HuH-7.5 (cell line): ENCODE data around the gene GALNT18.

Experiments
- DNase-seq: peaks from one replicate; pipeline ENCODE4 v3.0.0; 2011; ENCODE audit warnings: low spot score

GALNT18 gene

DNA sequence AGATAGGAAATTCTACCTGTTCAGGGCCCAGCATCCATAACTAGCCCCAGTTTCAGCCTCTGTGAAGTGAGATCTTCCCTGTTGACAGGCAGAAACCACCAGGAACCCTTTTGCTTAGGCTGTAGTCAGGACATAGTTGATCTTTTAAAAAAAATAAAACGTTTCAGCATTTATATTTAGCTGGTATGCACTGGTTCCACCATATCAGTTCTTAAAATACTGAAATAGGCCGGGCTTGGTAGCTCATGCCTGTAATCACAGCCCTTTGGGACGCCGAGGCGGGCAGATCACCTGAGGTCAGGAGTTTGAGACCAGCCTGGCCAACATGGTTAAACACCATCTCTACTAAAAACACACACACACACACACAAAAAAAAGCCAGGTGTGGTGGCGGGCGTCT, 35.3 kb downstream of the GALNT18 start:
- no peak for DNase-seq

- no peak for DNase-seq
Observed at GRCh38 chr11:11584937-11585336, 36.9 kb downstream of the GALNT18 start.

DNA sequence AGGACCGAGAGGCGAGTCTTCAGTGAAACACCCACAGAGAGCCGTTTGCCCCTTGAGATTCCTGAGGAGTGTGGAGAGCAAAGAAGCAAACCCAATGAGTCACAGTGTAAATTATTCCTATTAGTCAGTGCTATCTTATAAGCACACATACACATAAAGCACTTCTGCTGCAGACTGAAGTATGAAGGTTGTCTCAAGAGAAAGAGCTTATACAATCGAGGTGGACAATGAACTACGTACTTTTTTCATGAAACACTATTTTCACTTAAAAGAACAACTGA, 37.3 kb downstream of the GALNT18 start:
- DNase-seq: no peak

DNA sequence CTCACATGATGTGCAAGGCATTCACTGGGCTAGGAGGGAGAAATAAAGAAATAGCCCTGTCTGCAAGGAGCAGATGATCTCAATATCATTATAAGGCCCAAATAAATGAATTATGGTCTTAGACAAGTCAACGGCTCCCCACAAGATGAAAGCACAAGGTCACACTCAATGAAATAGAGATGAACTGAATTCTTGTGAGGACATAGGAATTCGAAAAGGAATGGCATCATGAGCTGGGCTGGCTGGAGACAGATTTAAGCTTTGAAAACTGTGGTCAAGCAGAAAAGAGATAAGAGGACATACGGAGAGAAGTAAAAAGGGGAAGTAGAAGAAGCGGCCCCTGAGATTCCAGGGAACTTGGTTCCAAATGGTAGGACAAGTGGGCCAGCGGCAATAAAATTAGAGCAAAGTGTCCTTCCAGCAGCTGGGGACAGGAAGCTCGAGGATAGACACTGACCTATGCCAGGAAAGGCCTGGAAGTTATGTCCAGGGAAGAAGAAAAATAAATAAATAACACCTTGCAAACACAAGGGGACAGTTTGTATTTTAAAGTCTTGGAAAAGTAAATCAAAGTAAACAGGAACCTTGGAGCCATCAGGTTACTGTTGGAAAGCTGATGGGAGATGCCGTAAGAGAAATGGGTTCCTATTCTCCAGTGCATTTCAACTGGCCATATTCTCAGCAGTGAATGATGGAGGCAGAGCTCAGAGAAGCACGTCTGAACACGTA, 37.8 kb downstream of the GALNT18 start:
- DNase-seq: no peak

- DNase-seq: no peak
Observed at GRCh38 chr11:11582011-11582701, 39.6 kb downstream of the GALNT18 start.

- DNase-seq: no peak
Observed at GRCh38 chr11:11581481-11581880, 40.3 kb downstream of the GALNT18 start.

GRCh38 chr11:11580841-11581411, 40.9 kb downstream of the GALNT18 start:
- no peak for DNase-seq

- no peak for DNase-seq
Observed at GRCh38 chr11:11580012-11580411, 41.8 kb downstream of the GALNT18 start.

DNA sequence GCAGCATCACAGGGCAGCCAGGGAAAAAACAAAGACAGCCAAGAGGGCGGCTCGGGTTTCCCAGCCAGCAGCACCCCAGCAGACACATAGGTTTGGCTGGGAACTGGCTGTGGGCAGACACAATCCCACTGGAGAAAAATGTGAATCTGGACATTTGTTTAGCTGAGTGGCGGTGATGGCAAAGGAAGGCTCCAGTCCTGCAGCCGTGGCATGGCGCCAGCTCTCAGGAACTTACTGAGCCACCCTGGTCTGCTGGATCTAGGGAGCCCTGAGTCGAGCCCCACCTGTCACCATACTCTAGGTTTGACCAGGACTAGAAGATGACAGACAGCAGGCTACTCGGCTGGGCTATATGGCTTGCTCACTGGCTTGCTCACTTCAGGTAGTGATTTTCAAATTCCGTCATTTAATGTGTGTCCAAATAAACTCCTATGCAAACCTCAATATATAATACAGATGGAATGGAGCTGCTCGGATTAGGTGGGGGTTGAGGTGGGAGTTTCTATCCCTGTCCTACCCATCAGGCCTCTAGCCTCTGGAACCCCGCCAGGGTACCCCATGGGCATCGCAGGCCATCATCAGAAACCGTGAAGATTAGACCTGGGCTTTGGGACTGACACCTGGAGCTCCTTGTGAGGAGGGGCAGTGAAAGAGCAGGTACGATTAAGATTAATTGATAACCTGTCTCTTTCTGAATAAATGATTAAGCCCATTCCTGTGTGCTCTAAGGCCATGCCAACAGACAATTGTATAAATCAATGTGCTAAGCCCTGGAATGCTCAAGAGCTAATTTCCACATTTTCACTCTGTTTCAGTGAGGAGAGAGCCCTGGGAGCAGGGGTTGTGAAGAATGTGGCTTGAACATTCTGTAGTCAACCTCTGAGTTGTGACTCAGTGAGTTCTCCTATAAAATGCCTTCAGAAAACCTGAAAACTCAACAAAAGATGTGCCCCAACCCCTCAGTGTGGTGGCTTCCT, 42.5 kb downstream of the GALNT18 start:
- DNase-seq: no peak

DNA sequence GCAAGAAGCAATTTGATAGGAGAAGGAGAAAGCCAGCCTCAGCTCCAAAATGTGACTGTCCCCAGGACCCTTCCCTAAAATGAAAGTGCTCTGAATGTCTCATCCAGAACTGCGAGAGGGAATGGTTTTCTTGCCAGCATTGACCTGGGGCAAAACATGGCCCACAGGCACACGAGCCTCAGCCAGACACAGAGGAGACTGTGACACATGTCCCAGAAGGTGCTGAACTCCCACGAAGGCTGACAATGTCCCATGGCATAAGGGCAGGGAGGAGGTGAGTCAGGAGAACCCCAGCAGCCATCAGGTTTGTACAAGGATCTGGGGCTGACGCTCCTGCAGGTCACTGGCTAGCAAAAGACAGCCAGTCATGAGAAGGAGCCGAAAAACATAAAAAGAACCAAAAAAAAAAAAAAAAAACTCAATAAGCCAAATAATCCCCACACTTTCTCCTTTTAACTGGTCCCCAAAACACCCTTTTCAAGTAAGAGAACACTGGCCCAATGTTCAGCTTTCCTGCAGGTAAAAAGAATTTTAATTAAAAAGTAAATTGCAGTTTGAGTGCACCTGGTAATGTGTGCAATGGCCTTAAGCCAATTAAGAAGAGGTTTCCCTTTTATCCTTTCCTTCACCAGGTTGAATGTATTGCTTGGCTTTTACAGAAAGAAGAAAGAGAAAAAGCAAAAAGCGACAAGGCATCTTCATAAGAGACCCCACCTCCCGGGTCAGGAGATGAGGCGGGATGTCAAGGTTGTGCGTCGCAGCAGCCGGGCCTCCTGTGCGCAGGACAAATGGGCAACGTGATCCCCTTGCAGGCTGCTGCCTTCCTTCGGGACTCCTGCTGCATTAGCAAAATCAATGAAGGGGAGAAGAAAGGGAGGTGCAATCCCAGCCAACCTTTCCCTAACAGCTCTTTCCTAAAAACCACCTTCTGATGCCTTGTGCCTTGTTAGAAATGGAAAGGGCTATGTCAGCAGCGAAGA, 43.6 kb downstream of the GALNT18 start:
- DNase-seq: no peak

DNA sequence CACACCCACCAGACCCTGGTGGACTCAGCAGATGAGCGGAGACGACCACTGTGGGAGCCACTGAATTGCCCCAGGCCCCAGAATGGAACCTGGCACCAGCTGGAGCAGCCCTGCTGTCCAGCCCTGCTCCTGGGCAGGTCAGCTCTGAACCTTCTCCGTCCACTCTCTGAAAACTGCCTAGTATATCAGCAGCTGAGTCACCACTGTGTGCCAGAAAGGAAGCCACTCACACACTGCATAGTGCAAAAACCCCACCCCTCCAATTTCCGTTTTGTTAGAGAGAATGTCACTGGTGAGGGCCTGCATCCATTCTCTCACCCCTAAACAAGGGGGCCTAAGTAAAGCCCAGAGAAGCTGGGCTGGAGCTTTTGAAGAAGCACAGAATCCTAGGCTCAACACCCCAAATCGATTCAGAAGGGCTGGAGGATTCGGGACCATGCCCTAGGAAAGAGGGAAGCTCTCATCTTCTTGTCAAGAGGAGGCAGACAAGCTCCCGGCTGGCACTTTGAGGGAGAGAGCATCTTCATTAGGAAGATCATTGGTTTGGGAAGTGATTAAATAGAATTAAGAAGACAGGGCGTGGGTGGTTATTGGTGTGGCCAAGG, 44.5 kb downstream of the GALNT18 start:
- DNase-seq: no peak

- no peak for DNase-seq
Observed at GRCh38 chr11:11574373-11575287, 47.2 kb downstream of the GALNT18 start.

- no peak for DNase-seq
Observed at GRCh38 chr11:11572386-11572785, 49.4 kb downstream of the GALNT18 start.

DNA sequence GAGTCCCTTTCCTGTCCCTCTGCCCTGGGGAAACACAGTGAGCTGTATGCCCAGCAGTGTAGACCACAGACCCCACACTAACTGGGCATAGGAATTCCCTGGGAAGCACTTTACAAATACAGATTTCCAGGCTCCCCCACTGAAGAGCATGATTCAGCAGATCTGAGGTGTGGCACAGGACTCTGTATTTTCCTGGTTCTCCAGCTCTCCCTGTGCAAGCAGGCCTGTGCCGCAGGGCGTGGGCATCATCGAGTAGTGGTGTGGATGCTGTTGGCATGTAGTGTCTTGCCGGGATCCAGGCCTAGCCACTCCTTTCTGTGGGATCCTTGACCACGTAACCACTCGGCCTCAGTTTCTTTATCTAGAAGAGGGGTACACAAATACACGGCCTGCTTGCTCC, 49.9 kb downstream of the GALNT18 start:
- DNase-seq: no peak

GRCh38 chr11:11570823-11571222, 51.0 kb downstream of the GALNT18 start:
- DNase-seq: no peak

DNA sequence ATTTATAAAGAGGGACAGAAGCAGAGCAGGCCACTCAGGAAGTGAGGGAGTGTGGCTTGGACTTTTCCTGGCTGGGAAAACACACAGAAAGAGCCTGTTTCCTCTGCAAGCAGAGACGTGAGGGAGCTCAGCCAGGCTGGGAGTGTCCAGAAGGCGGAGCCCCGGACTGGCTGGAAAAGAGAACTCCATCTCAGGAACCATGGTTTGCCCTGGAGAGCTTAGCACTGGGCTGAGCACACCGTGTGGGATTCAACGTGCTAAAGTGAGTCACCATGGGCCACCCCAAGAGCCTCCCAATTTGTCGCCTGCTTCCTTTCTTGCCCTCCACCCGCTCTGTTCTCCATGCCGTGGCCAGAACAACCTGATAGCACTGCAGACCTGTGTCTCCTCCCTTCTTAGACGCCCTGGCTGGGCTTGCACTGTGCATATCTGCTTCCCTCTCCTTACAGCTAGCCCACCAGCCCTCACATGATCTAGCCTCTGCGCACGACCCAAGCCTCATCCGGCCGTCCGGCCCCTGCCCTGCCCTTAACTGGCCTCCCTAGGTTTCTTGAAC, 51.8 kb downstream of the GALNT18 start:
- DNase-seq: no peak

- DNase-seq: no peak
Observed at GRCh38 chr11:11568651-11569229, 53.1 kb downstream of the GALNT18 start.

- no peak for DNase-seq
Observed at GRCh38 chr11:11567936-11568650, 53.7 kb downstream of the GALNT18 start.
